HG02943 (cell line): Measurements from ENCODE around the gene ECM2.

Experiments used
- ATAC-seq: cut with Tn5 transposase; IDR thresholded peaks from one replicate; pipeline ENCODE4 v1.9.1; 2021; ENCODE audit warnings: mild to moderate bottlenecking, low read depth, moderate library complexity; ENCODE audit not compliant: unreplicated experiment

ECM2 gene

GRCh38 chr9:92528522-92528849 is 7.3 kb downstream of the ECM2 start:
- no peak for ATAC-seq

DNA sequence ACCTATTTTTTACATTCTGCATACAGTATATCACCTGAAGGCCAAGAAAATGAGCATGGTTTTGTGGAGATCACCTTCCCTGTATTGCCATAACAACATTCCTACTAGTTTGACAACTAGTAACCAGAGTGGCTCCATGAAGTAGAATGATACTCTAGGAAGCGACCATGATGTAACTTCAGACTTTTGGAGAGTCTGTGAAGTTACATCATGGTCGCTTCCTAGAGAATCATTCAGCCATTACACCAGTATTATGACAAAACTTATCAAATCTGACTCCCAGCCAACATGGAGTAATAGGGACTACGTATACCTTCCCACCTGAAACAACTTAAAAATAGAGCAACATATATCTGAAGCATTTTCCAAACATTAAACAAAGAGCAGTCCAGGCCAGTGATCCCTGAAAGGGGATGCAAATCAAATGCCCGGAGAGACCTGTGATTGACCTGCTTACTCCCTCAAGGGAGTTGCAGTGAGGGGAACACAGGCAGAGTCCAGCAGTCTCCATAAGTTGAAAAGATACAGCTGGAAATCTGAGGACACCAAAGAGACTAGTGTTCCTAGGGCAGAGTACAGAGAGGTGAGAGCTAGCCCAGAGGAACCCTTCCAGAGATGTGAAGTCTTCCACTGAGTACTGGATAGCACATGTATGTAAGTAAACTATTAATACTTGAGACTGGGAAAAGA is 7.8 kb downstream of the ECM2 start:
- ATAC-seq = no peak

DNA sequence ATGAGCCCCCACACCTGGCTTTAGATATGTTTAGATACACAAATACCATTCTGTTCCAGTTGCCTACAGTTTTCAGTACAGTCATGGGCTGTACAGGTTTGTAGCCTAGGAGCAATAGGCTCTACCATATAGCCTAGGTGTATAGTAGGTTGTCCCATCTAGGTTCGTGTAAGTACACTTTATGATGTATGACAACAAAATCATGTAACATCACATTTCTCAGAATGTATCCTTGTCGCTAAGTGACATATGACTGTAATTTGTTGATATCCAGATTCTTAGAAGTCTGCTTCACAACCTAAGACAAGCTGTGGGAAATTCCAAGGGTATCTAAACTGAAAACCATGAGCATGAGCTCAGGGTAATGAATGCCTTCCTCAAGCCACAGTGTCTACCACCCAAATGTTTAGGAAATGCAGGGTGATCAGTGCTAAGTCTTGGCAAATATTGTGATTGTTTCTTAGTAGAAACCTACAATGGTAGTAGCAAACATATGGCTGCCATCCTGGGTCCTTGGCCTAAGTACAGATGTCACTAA is 8.4 kb downstream of the ECM2 start:
- ATAC-seq = no peak

GRCh38 chr9:92525306-92525705 is 10.5 kb downstream of the ECM2 start:
- ATAC-seq = no peak

DNA sequence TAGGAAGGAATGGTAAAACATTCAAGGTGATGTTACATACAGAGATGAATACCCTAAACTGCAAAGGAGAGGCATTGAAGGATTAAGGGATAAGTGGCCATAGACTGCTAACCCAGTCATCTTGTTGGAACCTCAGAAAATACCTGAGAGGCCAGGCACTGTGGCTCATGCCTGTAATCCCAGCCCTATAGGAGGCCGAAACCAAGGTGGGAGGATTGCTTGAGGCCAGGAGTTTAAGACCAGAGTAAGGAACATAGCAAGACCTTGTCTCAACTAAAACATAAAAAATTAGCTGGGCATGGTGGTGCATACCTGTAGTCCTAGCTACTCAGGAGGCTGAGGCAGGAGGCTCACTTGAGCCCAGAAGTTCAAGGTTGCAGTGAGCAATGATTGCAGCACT is 10.9 kb downstream of the ECM2 start:
- ATAC-seq = no peak

DNA sequence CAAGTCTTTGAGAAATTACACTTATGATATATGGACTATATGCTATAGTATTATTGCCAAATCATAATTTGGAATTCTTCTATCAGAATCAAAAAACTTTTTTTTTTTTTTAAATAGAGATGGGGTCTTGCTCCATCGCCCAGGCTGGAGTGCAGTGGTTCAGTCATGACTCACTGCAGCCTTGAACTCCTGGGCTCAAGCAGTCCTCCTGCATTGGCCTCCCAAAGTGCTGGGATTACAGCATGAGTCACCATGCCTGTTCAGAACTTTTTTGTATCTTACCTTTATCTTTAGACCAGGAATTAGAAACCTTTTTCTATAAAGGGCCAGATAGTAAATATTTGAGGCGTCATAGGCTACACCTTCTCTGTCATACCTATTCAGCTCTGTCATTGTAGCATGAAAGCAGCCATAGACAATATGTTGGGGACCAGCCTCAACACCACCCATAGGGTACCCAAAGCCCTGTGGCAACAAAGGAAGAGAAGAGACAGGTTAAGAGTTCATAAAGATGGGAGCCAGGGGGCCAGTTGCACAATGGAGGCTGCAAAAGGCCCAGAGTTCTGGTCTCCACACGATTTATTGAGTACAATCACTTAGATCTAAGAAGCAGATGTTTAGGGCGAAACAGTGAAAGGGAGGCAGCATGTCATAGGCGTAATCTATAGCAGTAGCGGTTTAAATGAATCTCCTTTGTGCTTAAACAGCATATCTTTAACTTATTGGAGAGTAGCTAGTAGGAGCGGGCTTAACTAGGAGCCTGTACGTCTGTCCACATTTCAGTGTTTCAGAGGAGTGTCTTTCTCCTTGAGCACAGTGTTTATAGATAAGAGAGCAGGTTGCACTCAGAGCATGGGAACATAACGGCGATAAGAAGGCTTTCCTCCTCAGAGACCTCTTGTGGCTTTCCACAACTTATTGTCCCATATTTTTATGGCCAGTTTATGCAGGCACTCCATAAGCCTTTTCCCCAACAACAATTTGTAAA is 12.5 kb downstream of the ECM2 start:
- no peak for ATAC-seq

DNA sequence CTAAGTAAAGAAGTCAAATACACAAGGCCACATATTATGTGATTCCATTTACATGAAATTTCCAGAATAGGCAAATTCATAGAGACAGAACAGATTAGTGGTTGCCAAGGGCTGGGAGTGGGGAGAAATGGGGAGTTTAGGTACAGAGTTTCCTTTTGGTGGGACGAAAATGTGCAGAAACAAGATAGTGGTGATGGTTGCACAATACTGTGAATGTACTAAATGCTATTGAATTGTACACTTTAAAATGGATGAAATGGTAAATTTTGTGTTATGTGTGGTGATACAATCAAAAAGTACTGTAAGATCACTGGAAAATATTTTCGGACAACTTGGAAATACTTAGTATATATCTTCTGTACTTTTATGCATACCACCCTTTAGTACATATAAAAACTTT is 15.0 kb downstream of the ECM2 start:
- no peak for ATAC-seq

DNA sequence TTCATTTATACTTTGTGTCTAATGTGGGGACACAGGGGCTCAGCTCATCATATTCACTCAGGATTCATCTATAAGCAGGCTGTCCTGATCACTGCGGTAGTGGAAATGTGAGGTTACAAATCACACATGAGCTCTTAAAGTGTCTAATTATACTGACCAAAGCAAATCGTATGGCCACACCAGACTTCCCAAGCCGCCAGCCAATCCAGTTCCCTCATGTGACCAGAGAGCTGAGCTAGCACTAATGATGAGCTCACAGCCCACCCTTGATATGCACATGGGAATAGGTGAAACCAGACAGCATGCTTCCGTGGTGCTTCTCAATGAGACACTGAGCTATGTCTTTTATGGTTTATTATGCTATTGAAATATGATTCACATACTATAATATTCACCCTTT is 17.6 kb downstream of the ECM2 start:
- ATAC-seq = no peak

DNA sequence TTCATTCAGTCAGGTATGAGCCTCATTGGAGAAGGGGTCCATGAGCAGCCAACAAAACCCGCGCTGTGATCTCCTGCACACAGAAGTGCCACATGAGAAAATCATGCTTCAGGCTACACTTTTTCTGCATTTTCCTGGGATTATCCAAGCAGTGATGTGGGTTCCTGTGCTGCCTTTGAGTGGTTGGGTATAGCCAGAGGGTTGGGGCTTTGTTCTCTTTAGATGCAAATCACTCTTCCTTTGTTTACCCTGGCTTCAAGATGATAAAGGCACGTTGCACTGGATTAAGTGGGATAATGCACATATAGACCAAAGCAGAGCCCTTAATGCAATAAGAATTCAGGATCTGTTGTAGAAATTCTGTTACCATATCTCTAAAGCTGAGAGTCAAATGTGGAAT is 18.7 kb downstream of the ECM2 start:
- no peak for ATAC-seq

DNA sequence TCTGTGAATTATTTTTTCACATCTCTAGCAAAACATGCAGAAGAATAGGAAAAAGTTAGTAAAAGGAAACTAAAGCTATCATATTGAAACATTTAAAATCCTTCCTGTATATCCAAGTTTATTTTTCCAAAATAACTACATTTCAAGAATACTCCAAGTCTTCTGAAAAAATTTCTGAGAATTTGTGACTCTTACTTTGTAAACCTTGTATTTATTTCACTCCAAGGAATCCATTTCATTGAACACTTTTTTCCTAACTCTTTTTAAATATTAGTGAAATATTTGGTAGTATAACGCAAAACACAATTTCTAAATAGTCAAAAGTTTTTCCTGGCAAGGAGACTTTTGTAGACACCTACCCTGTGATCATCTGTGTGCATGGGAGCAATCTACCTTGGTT is 19.3 kb downstream of the ECM2 start:
- no peak for ATAC-seq

DNA sequence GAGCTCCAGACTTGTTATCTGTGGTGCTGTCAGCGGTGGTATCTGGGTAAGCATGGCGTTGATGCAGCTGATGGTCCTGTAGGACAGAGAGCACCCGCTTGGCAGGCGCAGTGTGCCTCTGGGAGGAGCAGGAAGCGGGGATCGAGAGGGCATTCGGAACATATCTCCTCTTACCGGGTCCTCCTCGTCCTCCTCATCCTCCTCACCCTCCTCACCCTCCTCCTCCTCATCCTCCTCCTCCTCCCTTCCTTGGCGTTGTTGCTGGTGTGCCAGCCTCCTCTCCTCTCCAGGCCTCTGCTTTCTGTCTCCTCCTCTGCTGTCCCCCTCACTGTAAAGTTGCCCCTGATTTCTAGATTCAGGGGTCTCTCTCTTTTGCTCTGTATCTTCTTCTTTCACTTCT is 21.2 kb downstream of the ECM2 start:
- ATAC-seq = no peak

DNA sequence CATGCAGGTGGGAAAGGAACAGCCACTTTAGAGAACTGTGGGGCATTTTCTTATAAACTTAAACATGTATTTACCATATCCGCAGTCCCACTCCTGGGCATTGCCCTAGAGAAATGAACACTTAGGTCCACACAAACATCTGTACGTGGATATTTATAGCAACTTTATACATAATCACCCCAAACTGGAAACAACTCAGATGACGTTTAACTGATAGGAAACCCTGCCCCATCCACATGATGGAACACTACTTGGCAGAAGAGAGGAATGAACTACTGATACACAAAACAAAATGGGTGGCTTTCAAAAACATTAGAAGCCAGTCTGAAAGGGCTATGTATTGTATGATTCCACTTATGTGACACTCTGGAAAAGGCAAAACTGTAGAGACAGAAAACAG is 22.4 kb downstream of the ECM2 start:
- no peak for ATAC-seq

GRCh38 chr9:92512622-92513021 is 23.2 kb downstream of the ECM2 start:
- ATAC-seq = no peak

- no peak for ATAC-seq
These were observed 25.0 kb downstream of the ECM2 start for GRCh38 chr9:92510747-92511146.

DNA sequence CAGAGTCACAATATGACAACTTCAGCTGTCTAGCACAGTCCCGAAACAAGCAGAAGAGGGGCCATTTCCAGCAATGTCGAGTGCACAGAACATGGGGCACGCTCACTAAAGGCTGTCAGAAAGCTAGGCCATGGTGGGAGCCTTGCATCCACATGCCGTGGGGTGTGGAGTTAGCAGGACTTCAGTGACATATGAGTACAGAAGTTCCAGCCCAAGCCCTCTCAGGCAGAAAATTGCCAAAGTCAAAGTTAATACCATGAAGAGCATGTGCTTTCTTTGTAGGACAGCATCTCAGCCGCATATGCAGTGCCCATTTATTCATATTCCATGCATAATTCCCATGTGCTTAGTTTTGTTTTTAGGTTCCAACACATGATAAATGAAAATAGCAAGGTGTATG is 26.7 kb downstream of the ECM2 start:
- no peak for ATAC-seq

GRCh38 chr9:92508018-92508820 is 27.6 kb downstream of the ECM2 start:
- ATAC-seq = no peak

GRCh38 chr9:92507496-92507895 is 28.3 kb downstream of the ECM2 start:
- no peak for ATAC-seq

DNA sequence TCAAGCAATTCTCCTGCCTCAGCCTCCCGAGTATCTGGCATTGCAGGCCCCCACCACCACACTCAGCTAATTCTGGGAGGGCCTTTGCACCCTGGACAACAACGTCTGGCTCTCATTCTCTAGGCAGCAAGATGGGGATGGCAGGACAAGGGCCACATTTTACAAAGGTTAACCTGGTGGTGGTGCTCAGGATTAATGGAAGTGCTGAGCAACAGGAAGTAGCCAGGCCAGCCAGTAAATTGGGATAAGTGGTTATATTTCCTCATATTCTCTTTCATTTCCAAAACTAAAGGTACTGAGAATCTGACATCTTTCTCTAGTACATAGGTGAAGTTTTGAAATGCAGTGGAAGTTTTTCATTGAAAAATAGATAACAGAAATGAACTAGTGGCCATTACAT is 28.8 kb downstream of the ECM2 start:
- ATAC-seq = no peak

DNA sequence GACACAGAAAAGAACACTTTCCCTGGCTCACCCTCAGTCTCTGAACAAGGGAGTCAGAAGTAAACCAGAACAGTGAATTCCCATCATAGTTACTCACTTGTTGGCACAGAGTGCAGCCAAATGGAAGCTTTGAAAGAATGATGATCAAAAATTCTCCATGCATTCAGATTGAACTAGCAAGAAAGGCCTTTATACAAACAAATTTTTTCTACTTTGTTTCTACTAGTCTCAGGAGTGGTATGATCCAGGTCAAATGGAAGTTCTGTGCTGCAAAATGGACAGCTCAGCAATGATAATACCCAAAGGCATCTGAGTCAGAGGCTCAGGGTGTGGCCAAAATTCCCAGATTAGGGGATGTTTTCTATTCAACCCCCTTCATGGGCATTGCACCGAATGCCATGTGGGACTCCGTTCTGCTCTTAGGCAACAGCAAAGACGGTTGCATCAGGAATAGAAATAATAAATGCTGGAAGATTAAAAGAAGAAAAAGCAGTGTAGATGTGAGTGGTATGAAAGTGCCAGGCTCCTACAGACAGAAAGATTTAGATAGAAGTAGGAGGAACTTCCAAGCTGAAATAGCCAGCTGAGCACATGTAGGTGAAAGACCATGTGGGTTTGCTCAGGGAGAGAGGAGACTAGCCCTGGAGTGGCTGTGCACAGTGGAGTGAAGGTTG is 29.5 kb downstream of the ECM2 start:
- ATAC-seq = no peak

GRCh38 chr9:92504881-92505280 is 30.9 kb downstream of the ECM2 start:
- no peak for ATAC-seq
